ENCODE results near the gene CNTNAP2. TPM values are rescaled to one million over a fixed set of nuclear protein-coding genes. Genes with fewer than 3 reads are reported as not detected.

The CNTNAP2 gene
- total and polyA plus RNA-seq, 8 donors: 0.19 to 18.2 (median 0.56) TPM

DNA sequence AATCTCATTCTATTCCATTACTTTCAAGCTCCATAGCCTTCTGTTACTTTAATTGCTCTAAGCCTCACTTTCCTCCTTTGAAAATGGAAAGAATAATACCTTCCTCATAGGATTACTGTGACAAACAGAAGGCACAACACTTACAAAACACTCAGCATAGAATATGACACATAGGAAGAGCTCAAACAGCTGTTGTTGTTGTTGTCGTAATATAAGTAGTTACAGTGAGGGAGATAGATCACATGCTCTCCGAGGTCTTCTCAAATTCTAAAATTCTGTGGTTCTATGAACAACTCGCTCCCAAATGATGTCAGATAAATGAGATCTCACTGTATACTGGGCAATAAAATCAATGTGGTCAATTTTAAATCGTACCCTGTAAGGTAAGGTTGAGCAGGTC is 1424.7 kb downstream of the CNTNAP2 start:
- H3K4me3 ChIP-seq: no peak overlapping the region
- no peaks in the 10 kb centered on the region for H3K27me3 ChIP-seq
- 64 to 92% (median 76%) methylated on average over 4 of the region's 4 CpGs for WGBS, 5 donors
- no peak for TF ChIP-seq POLR2AphosphoS5 (IDR thresholded peaks at IDR 0.05)
- TF ChIP-seq, protein P1, sequence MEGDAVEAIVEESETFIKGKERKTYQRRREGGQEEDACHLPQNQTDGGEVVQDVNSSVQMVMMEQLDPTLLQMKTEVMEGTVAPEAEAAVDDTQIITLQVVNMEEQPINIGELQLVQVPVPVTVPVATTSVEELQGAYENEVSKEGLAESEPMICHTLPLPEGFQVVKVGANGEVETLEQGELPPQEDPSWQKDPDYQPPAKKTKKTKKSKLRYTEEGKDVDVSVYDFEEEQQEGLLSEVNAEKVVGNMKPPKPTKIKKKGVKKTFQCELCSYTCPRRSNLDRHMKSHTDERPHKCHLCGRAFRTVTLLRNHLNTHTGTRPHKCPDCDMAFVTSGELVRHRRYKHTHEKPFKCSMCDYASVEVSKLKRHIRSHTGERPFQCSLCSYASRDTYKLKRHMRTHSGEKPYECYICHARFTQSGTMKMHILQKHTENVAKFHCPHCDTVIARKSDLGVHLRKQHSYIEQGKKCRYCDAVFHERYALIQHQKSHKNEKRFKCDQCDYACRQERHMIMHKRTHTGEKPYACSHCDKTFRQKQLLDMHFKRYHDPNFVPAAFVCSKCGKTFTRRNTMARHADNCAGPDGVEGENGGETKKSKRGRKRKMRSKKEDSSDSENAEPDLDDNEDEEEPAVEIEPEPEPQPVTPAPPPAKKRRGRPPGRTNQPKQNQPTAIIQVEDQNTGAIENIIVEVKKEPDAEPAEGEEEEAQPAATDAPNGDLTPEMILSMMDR (IDR thresholded peaks at IDR 0.05): no peak
- TF ChIP-seq POLR2A (IDR thresholded peaks at IDR 0.05): no peak
- no peak for TF ChIP-seq EP300 (IDR thresholded peaks at IDR 0.05)
- peaks cover 0 to 7% (median 0%) of the 10 kb centered on the region in 4 donors for H3K9me3 ChIP-seq
- no peak for DNase-seq
- no peaks in the 10 kb centered on the region for H3K4me1 ChIP-seq
- H3K36me3 ChIP-seq: no peaks in the 10 kb centered on the region
- intact Hi-C loops (cut with DNase I; ENCODE audit: low total_unique reads): no loop called here
- no peak overlapping the region for H3K27ac ChIP-seq

DNA sequence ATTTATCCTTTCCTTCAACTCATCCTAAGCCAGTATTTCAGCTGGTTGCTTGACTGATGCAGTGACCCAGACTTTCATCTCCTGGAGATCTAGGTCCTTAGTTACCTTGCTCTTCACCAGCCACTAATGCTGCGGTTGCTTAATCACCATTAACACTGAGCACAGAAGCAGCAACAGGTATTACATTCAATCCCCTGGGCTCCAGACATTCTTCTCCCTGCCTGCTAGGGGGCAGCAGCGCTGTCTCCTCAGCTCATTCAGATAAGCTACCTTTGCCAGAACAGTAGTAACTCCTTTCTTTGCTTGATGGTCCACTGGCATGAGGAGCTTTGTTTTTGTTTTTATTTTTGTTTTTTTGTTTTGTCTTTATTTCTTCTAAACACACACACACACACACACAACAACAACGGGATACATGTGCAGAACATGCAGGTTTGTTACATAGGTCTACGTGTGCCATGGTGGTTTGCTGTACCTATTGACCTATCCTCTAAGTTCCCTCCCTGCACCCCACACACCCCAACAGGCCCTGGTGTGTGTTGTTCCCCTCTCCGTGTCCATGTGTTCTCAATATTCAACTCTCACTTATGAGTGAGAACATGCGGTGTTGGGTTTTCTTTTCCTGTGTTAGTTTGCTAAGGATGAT is 1430.8 kb downstream of the CNTNAP2 start:
- H3K27me3 ChIP-seq: no peaks in the 10 kb centered on the region
- TF ChIP-seq, protein P1 (IDR thresholded peaks at IDR 0.05): peak in 4 of 7 experiments; percentile 2 to 39 (median 27)
- no peak for TF ChIP-seq POLR2A (IDR thresholded peaks at IDR 0.05)
- intact Hi-C loops (cut with DNase I; ENCODE audit: low total_unique reads): no loop called here
- no peak overlapping the region for H3K4me3 ChIP-seq
- no peaks in the 10 kb centered on the region for H3K4me1 ChIP-seq
- peak; percentile 35 to 48 for DNase-seq
- 77 to 83% (median 82%) methylated on average over 6 of the region's 6 CpGs for WGBS, 5 donors
- peaks cover 0 to 7% (median 0%) of the 10 kb centered on the region in 4 donors for H3K9me3 ChIP-seq
- no peak overlapping the region for H3K27ac ChIP-seq
- H3K36me3 ChIP-seq: no peaks in the 10 kb centered on the region

DNA sequence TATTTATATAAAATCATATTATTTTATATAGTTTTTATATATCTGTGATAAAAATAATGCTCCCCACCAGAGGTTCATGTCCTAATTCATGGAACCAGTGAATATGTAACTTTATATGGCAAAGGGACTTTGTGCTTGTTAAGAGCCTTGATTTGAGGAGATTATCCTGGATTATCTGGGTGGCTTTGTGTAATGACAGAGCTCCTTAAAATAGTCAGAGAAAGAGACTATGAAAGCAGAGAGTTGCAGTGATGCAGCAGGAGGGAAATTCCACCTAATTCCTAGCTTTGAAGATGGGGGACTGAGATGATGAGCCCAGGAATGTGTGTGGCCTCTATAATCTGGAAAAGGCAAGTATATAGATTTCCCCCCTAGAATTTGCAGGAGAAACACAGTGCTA is 1439.7 kb downstream of the CNTNAP2 start:
- no peaks in the 10 kb centered on the region for H3K27me3 ChIP-seq
- H3K27ac ChIP-seq: no peak overlapping the region
- H3K4me3 ChIP-seq: no peak overlapping the region
- intact Hi-C loops (cut with DNase I; ENCODE audit: low total_unique reads): no loop called here
- TF ChIP-seq POLR2A (IDR thresholded peaks at IDR 0.05): no peak
- TF ChIP-seq POLR2AphosphoS5 (IDR thresholded peaks at IDR 0.05): no peak
- TF ChIP-seq EP300 (IDR thresholded peaks at IDR 0.05): no peak
- TF ChIP-seq, protein P1 (IDR thresholded peaks at IDR 0.05): no peak
- no peak for DNase-seq
- H3K9me3 ChIP-seq: no peaks in the 10 kb centered on the region
- no peaks in the 10 kb centered on the region for H3K4me1 ChIP-seq
- H3K36me3 ChIP-seq: no peaks in the 10 kb centered on the region

DNA sequence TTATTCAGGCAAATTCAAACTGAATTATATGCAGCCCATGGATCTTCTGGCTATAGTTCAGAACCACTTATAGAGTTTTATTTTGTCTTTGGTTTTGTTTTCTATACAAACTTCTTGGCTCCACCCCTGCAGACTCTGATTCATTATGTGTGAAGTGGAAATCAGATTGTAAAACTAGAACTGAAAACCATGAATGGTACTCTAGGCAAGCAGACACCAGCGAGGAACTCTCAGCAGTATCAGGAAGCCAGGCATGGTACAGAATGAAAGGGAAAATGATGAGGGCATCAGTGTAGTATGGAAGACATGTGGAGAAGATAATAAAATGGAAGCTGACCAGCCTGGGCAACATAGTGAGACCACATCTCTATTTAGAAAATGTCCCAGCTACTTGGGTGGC is 1447.1 kb downstream of the CNTNAP2 start:
- H3K27ac ChIP-seq: no peak overlapping the region
- no peaks in the 10 kb centered on the region for H3K4me1 ChIP-seq
- H3K4me3 ChIP-seq: no peak overlapping the region
- TF ChIP-seq EP300 (IDR thresholded peaks at IDR 0.05) (no peak), POLR2A (IDR thresholded peaks at IDR 0.05) (no peak), POLR2AphosphoS5 (IDR thresholded peaks at IDR 0.05) (no peak)
- TF ChIP-seq, protein P1 (IDR thresholded peaks at IDR 0.05): no peak
- no peaks in the 10 kb centered on the region for H3K36me3 ChIP-seq
- intact Hi-C loops (cut with DNase I; ENCODE audit: low total_unique reads): no loop called here
- no peaks in the 10 kb centered on the region for H3K9me3 ChIP-seq
- DNase-seq: no peak
- no peaks in the 10 kb centered on the region for H3K27me3 ChIP-seq
- WGBS, 5 donors: 71 to 97% (median 90%) methylated on average over 1 of the region's 1 CpG

Measured in stomach (tissue), 9 donors.